Colonic mucosa (tissue), 4 donors: Measurements from ENCODE around the gene NCL. TPM values are rescaled to one million over a fixed set of nuclear protein-coding genes. Genes with fewer than 3 reads are reported as not detected.

ENCODE experiments used
- DNase-seq: peaks from one replicate; pipeline ENCODE4 v3.0.0-alpha.2; 2020
- H3K27ac ChIP-seq: fragments of 200-600 bp; one replicate; pipeline ENCODE4 v1.8.0; 2021
- H3K27me3 ChIP-seq: fragments of 200-600 bp; one replicate; pipeline ENCODE4 v1.8.0; 2021
- H3K36me3 ChIP-seq: fragments of 200-600 bp; one replicate; pipeline ENCODE4 v1.8.0; 2021
- H3K4me1 ChIP-seq: fragments of 200-600 bp; one replicate; pipeline ENCODE4 v1.8.0; 2021; ENCODE audit warnings: mild to moderate bottlenecking
- H3K4me3 ChIP-seq: fragments of 200-600 bp; one replicate; pipeline ENCODE4 v1.8.0; 2021
- H3K9ac ChIP-seq, 2 donors: one replicate each; pipeline ENCODE4 v1.7.0; 2013; ENCODE audit warnings: control low read depth in 2 of 2, low read depth in 2 of 2, low read length in 2 of 2
- H3K9me3 ChIP-seq: fragments of 200-600 bp; one replicate; pipeline ENCODE4 v1.8.0; 2021
- CTCF ChIP-seq: fragments of 200-600 bp; IDR thresholded peaks from one replicate; pipeline ENCODE4 v1.8.0; 2022; ENCODE audit warnings: antibody characterized with exemption, mild to moderate bottlenecking
- intact Hi-C: fragments of 100-400 bp; cut with DNase I; formaldehyde crosslinking; loops from one replicate; pipeline ENCODE4 v1.14.1; 2022
- total RNA-seq, 2 donors: library from RNA; stranded (reverse); fragmentation: NEBNext Ultra II Directional in 1 of 2; extraction: Animal tissue kit (Norgen Biotek cat#: 25700) in 1 of 2; gene quantifications; one replicate each; pipeline ENCODE4 v1.2.1, GENCODE V29; 2021
- donor health status: healthy.
- donor health status: DM: no; HTN: no; CAD: no.
- donor health status: DM: no; HTN: no; CAD: no.

The NCL gene
- total RNA-seq, 2 donors from 2014 or later, result 309 to 534 TPM

GRCh38 chr2:231429901-231430300 is 34.4 kb downstream of the NCL start:
- no peak for TF ChIP-seq CTCF
- Histone ChIP-seq H3K4me1 (no peaks in the 10 kb centered on the region), H3K4me3 (no peak overlapping the region), H3K9me3 (no peaks in the 10 kb centered on the region), H3K27ac (no peak overlapping the region), H3K9ac (no peak overlapping the region), H3K27me3 (no peaks in the 10 kb centered on the region), H3K36me3 (no peaks in the 10 kb centered on the region)
- intact Hi-C loops, result no loop called here
- DNase-seq, result no peak

- no peak for TF ChIP-seq CTCF
- intact Hi-C loops, result no loop called here
These were observed 35.1 kb downstream of the NCL start for GRCh38 chr2:231429152-231429551.

GRCh38 chr2:231427116-231427515 is 37.2 kb downstream of the NCL start:
- H3K9ac ChIP-seq, result no peak overlapping the region
- H3K4me3 ChIP-seq, result no peak overlapping the region
- H3K27me3 ChIP-seq, result no peaks in the 10 kb centered on the region
- no peaks in the 10 kb centered on the region for H3K36me3 ChIP-seq
- no peak for DNase-seq
- H3K4me1 ChIP-seq, result no peaks in the 10 kb centered on the region
- no peaks in the 10 kb centered on the region for H3K9me3 ChIP-seq
- no peak for TF ChIP-seq CTCF
- H3K27ac ChIP-seq, result no peak overlapping the region
- intact Hi-C loops, result no loop called here

More at GRCh38 chr2:231429152-231429551, 35.1 kb downstream of the NCL start:
- Histone ChIP-seq H3K4me3 (no peak overlapping the region), H3K27me3 (no peaks in the 10 kb centered on the region), H3K9me3 (no peaks in the 10 kb centered on the region), H3K27ac (no peak overlapping the region), H3K4me1 (no peaks in the 10 kb centered on the region), H3K9ac (no peak overlapping the region), H3K36me3 (no peaks in the 10 kb centered on the region)
- DNase-seq, result no peak

GRCh38 chr2:231425811-231426703 is 38.2 kb downstream of the NCL start:
- intact Hi-C loops, result no loop called here
- Histone ChIP-seq H3K27ac (no peak overlapping the region), H3K4me1 (no peaks in the 10 kb centered on the region), H3K9ac (no peak overlapping the region), H3K9me3 (no peaks in the 10 kb centered on the region), H3K36me3 (no peaks in the 10 kb centered on the region), H3K27me3 (no peaks in the 10 kb centered on the region), H3K4me3 (no peak overlapping the region)
- DNase-seq, result no peak
- TF ChIP-seq CTCF, result no peak

- H3K27ac ChIP-seq, result no peak overlapping the region
- intact Hi-C loops, result no loop called here
- no peak overlapping the region for H3K4me3 ChIP-seq
- no peaks in the 10 kb centered on the region for H3K27me3 ChIP-seq
- no peaks in the 10 kb centered on the region for H3K36me3 ChIP-seq
- no peak overlapping the region for H3K9ac ChIP-seq
- no peak for TF ChIP-seq CTCF
- no peaks in the 10 kb centered on the region for H3K4me1 ChIP-seq
- no peak for DNase-seq
- no peaks in the 10 kb centered on the region for H3K9me3 ChIP-seq
These were observed 38.9 kb downstream of the NCL start for GRCh38 chr2:231425291-231425810.
